Measurements from ENCODE around the gene FIGLA.

Gene FIGLA

GRCh38 chr2:70767699-70768589, 22.5 kb downstream of the FIGLA start, which contains the start of gene ADD2:
ADD2 (minus strand) TSS chr2:70768200; CDS start chr2:70706408, 61,792 bp downstream.
- H3K4me3 ChIP-seq (ENCODE audit: low read length) = no peak within 1 kb of the TSS
- DNase-seq (ENCODE audit: low read depth) = peak; percentile 24
- no peak for TF ChIP-seq CTCF (IDR thresholded peaks at IDR 0.05; ENCODE audit: insufficient read depth, low read depth, low read length, missing control alignments)

GRCh38 chr2:70767079-70767698, 23.3 kb downstream of the FIGLA start:
- no peak overlapping the region for H3K4me3 ChIP-seq (ENCODE audit: low read length)
- no peak for TF ChIP-seq CTCF (IDR thresholded peaks at IDR 0.05; ENCODE audit: insufficient read depth, low read depth, low read length, missing control alignments)
- DNase-seq (ENCODE audit: low read depth) = no peak

- no peak for TF ChIP-seq CTCF (IDR thresholded peaks at IDR 0.05; ENCODE audit: insufficient read depth, low read depth, low read length, missing control alignments)
- DNase-seq (ENCODE audit: low read depth) = no peak
- H3K4me3 ChIP-seq (ENCODE audit: low read length) = no peak overlapping the region
These were observed 23.9 kb downstream of the FIGLA start for GRCh38 chr2:70766357-70767078.

GRCh38 chr2:70765507-70765906, 24.9 kb downstream of the FIGLA start:
- no peak for DNase-seq (ENCODE audit: low read depth)
- no peak overlapping the region for H3K4me3 ChIP-seq (ENCODE audit: low read length)
- no peak for TF ChIP-seq CTCF (IDR thresholded peaks at IDR 0.05; ENCODE audit: insufficient read depth, low read depth, low read length, missing control alignments)

GRCh38 chr2:70759446-70759845, 31.0 kb downstream of the FIGLA start:
- H3K4me3 ChIP-seq (ENCODE audit: low read length) = no peak overlapping the region
- DNase-seq (ENCODE audit: low read depth) = no peak
- TF ChIP-seq CTCF (IDR thresholded peaks at IDR 0.05; ENCODE audit: insufficient read depth, low read depth, low read length, missing control alignments) = no peak

- H3K4me3 ChIP-seq (ENCODE audit: low read length) = no peak overlapping the region
- TF ChIP-seq CTCF (IDR thresholded peaks at IDR 0.05; ENCODE audit: insufficient read depth, low read depth, low read length, missing control alignments) = no peak
- no peak for DNase-seq (ENCODE audit: low read depth)
These were observed 32.5 kb downstream of the FIGLA start for GRCh38 chr2:70757966-70758365.

Data from epithelial cell of esophagus (primary cell).